Measurements from ENCODE around the gene DUSP5. TPM values are rescaled to one million over a fixed set of nuclear protein-coding genes. Genes with fewer than 3 reads are reported as not detected.
A peak's percentile ranks its signal among the peaks of the same experiment; 100 is the strongest.
"Not testable (repeated sequence)": the region's sequence is repeated elsewhere in the genome, so short reads cannot be mapped to it uniquely, and the experiment has no call there.

DUSP5 gene
- total and polyA plus RNA-seq, 4 donors: 3.8 to 30.3 (median 7.2) TPM

GRCh38 chr10:110460111-110460809 lies 37.4 kb upstream of the DUSP5 start:
- ATAC-seq (ENCODE audit: low FRiP score): peak; percentile 17
- H3K9me3 ChIP-seq (ENCODE audit: control insufficient read depth, low read length): no peaks in the 10 kb centered on the region

GRCh38 chr10:110461088-110461487 lies 36.6 kb upstream of the DUSP5 start:
- H3K27me3 ChIP-seq (ENCODE audit: control insufficient read depth in 1 of 2, insufficient read depth in 2 of 2, low read length in 1 of 2): no peaks in the 10 kb centered on the region
- no peaks in the 10 kb centered on the region for H3K36me3 ChIP-seq (ENCODE audit: control insufficient read depth in 1 of 2, insufficient read depth in 2 of 2, low read length in 1 of 2)
- intact Hi-C loops (cut with DNase I): no loop called here
- ATAC-seq (ENCODE audit: low FRiP score): no peak
- no peaks in the 10 kb centered on the region for H3K9me3 ChIP-seq (ENCODE audit: control insufficient read depth, low read length)
- H3K27ac ChIP-seq (ENCODE audit: low read depth in 1 of 2, low read length in 2 of 2): no peak overlapping the region
- H3K4me1 ChIP-seq (ENCODE audit: control insufficient read depth in 1 of 2, insufficient read depth in 2 of 2, low read length in 2 of 2): no peaks in the 10 kb centered on the region
- DNase-seq: peak in 1 of 2 donors; percentile 25
- no peak overlapping the region for H3K4me3 ChIP-seq (ENCODE audit: low read length in 2 of 2)
- WGBS, 2 donors: 88 to 91% methylated on average over 7 of the region's 7 CpGs

More at GRCh38 chr10:110460111-110460809, 37.4 kb upstream of the DUSP5 start:
- Histone ChIP-seq H3K4me3 (ENCODE audit: low read length in 2 of 2) (no peak overlapping the region), H3K27me3 (ENCODE audit: control insufficient read depth in 1 of 2, insufficient read depth in 2 of 2, low read length in 1 of 2) (no peaks in the 10 kb centered on the region), H3K27ac (ENCODE audit: low read depth in 1 of 2, low read length in 2 of 2) (no peak overlapping the region), H3K36me3 (ENCODE audit: control insufficient read depth in 1 of 2, insufficient read depth in 2 of 2, low read length in 1 of 2) (no peaks in the 10 kb centered on the region), H3K4me1 (ENCODE audit: control insufficient read depth in 1 of 2, insufficient read depth in 2 of 2, low read length in 2 of 2) (no peaks in the 10 kb centered on the region)
- 71 to 77% methylated on average over 15 to 16 of the region's 16 CpGs for WGBS, 2 donors
- DNase-seq: no peak
- intact Hi-C loops (cut with DNase I): no loop called here

GRCh38 chr10:110461530-110461929 lies 36.2 kb upstream of the DUSP5 start:
- intact Hi-C loops (cut with DNase I): no loop called here

GRCh38 chr10:110462166-110463095 lies 35.3 kb upstream of the DUSP5 start:
- H3K9me3 ChIP-seq (ENCODE audit: control insufficient read depth, low read length): no peaks in the 10 kb centered on the region
- 88 to 92% methylated on average over 19 of the region's 19 CpGs for WGBS, 2 donors
- ATAC-seq (ENCODE audit: low FRiP score) (no peak), DNase-seq (no peak)
- H3K36me3 ChIP-seq (ENCODE audit: control insufficient read depth in 1 of 2, insufficient read depth in 2 of 2, low read length in 1 of 2): no peaks in the 10 kb centered on the region
- no peaks in the 10 kb centered on the region for H3K4me1 ChIP-seq (ENCODE audit: control insufficient read depth in 1 of 2, insufficient read depth in 2 of 2, low read length in 2 of 2)
- intact Hi-C loops (cut with DNase I): no loop called here
- H3K4me3 ChIP-seq (ENCODE audit: low read length in 2 of 2): no peak overlapping the region
- no peaks in the 10 kb centered on the region for H3K27me3 ChIP-seq (ENCODE audit: control insufficient read depth in 1 of 2, insufficient read depth in 2 of 2, low read length in 1 of 2)
- H3K27ac ChIP-seq (ENCODE audit: low read depth in 1 of 2, low read length in 2 of 2): no peak overlapping the region

More at GRCh38 chr10:110461530-110461929, 36.2 kb upstream of the DUSP5 start:
- Histone ChIP-seq H3K9me3 (ENCODE audit: control insufficient read depth, low read length) (no peaks in the 10 kb centered on the region), H3K27ac (ENCODE audit: low read depth in 1 of 2, low read length in 2 of 2) (no peak overlapping the region), H3K27me3 (ENCODE audit: control insufficient read depth in 1 of 2, insufficient read depth in 2 of 2, low read length in 1 of 2) (no peaks in the 10 kb centered on the region), H3K4me1 (ENCODE audit: control insufficient read depth in 1 of 2, insufficient read depth in 2 of 2, low read length in 2 of 2) (no peaks in the 10 kb centered on the region), H3K4me3 (ENCODE audit: low read length in 2 of 2) (no peak overlapping the region), H3K36me3 (ENCODE audit: control insufficient read depth in 1 of 2, insufficient read depth in 2 of 2, low read length in 1 of 2) (no peaks in the 10 kb centered on the region)
- ATAC-seq (ENCODE audit: low FRiP score) (no peak), DNase-seq (no peak)
- 41 to 44% methylated on average over 2 of the region's 2 CpGs for WGBS, 2 donors

- H3K9me3 ChIP-seq (ENCODE audit: control insufficient read depth, low read length); DNase-seq; intact Hi-C loops (cut with DNase I); ATAC-seq (ENCODE audit: low FRiP score); H3K4me3 ChIP-seq (ENCODE audit: low read length in 2 of 2); H3K27ac ChIP-seq (ENCODE audit: low read depth in 1 of 2, low read length in 2 of 2); H3K27me3 ChIP-seq (ENCODE audit: control insufficient read depth in 1 of 2, insufficient read depth in 2 of 2, low read length in 1 of 2); H3K4me1 ChIP-seq (ENCODE audit: control insufficient read depth in 1 of 2, insufficient read depth in 2 of 2, low read length in 2 of 2); H3K36me3 ChIP-seq (ENCODE audit: control insufficient read depth in 1 of 2, insufficient read depth in 2 of 2, low read length in 1 of 2): not testable (repeated sequence)
- WGBS, 2 donors: 97 to 98% methylated on average over 2 of the region's 2 CpGs
Observed at GRCh38 chr10:110468258-110468657, 29.4 kb upstream of the DUSP5 start.

- H3K4me3 ChIP-seq (ENCODE audit: low read length in 2 of 2); H3K4me1 ChIP-seq (ENCODE audit: control insufficient read depth in 1 of 2, insufficient read depth in 2 of 2, low read length in 2 of 2); intact Hi-C loops (cut with DNase I); H3K27me3 ChIP-seq (ENCODE audit: control insufficient read depth in 1 of 2, insufficient read depth in 2 of 2, low read length in 1 of 2); ATAC-seq (ENCODE audit: low FRiP score); H3K9me3 ChIP-seq (ENCODE audit: control insufficient read depth, low read length); H3K36me3 ChIP-seq (ENCODE audit: control insufficient read depth in 1 of 2, insufficient read depth in 2 of 2, low read length in 1 of 2); DNase-seq; H3K27ac ChIP-seq (ENCODE audit: low read depth in 1 of 2, low read length in 2 of 2): not testable (repeated sequence)
- WGBS, 2 donors: 57 to 71% methylated on average over 10 of the region's 10 CpGs
Observed at GRCh38 chr10:110470541-110470940, 27.2 kb upstream of the DUSP5 start.

GRCh38 chr10:110471566-110472139 lies 26.1 kb upstream of the DUSP5 start:
- Histone ChIP-seq H3K36me3 (ENCODE audit: control insufficient read depth in 1 of 2, insufficient read depth in 2 of 2, low read length in 1 of 2) (no peaks in the 10 kb centered on the region), H3K4me3 (ENCODE audit: low read length in 2 of 2) (no peak overlapping the region), H3K9me3 (ENCODE audit: control insufficient read depth, low read length) (no peaks in the 10 kb centered on the region), H3K4me1 (ENCODE audit: control insufficient read depth in 1 of 2, insufficient read depth in 2 of 2, low read length in 2 of 2) (no peaks in the 10 kb centered on the region), H3K27me3 (ENCODE audit: control insufficient read depth in 1 of 2, insufficient read depth in 2 of 2, low read length in 1 of 2) (no peaks in the 10 kb centered on the region), H3K27ac (ENCODE audit: low read depth in 1 of 2, low read length in 2 of 2) (no peak overlapping the region)
- ATAC-seq (ENCODE audit: low FRiP score) (no peak), DNase-seq (no peak)
- WGBS, 2 donors: 83 to 85% methylated on average over 5 of the region's 5 CpGs
- intact Hi-C loops (cut with DNase I): no loop called here

- no peaks in the 10 kb centered on the region for H3K9me3 ChIP-seq (ENCODE audit: control insufficient read depth, low read length)
- H3K36me3 ChIP-seq (ENCODE audit: control insufficient read depth in 1 of 2, insufficient read depth in 2 of 2, low read length in 1 of 2): no peaks in the 10 kb centered on the region
- H3K4me1 ChIP-seq (ENCODE audit: control insufficient read depth in 1 of 2, insufficient read depth in 2 of 2, low read length in 2 of 2): no peaks in the 10 kb centered on the region
- DNase-seq: no peak
- intact Hi-C loops (cut with DNase I): no loop called here
- no peaks in the 10 kb centered on the region for H3K27me3 ChIP-seq (ENCODE audit: control insufficient read depth in 1 of 2, insufficient read depth in 2 of 2, low read length in 1 of 2)
- 89 to 90% methylated on average over 3 of the region's 3 CpGs for WGBS, 2 donors
- H3K27ac ChIP-seq (ENCODE audit: low read depth in 1 of 2, low read length in 2 of 2): no peak overlapping the region
- H3K4me3 ChIP-seq (ENCODE audit: low read length in 2 of 2): no peak overlapping the region
- ATAC-seq (ENCODE audit: low FRiP score): no peak
Observed at GRCh38 chr10:110474017-110474416, 23.7 kb upstream of the DUSP5 start.

Measured in aorta (tissue), 5 donors.